ENCODE data around the gene FXR2. TPM values are rescaled to one million over a fixed set of nuclear protein-coding genes. Genes with fewer than 3 reads are reported as not detected.

Gene FXR2
- total and polyA plus RNA-seq, 9 of the 15 experiments (the other 6 are each of a cell fraction or from before 2014, with no cell fraction given) = 2.0 to 49.3 (median 24.5) TPM

- TF ChIP-seq RAD51 (IDR thresholded peaks at IDR 0.05; ENCODE audit: borderline replicate concordance, low read depth) = no peak
- TF ChIP-seq ZNF699 (CRISPR knock-in tag; IDR thresholded peaks at IDR 0.05; ENCODE audit: insufficient replicate concordance) = no peak
- no peak for TF ChIP-seq SOX6 (IDR thresholded peaks at IDR 0.05)
- no peak for TF ChIP-seq HDGF (IDR thresholded peaks at IDR 0.05)
- no peak for TF ChIP-seq ZNF280B (CRISPR knock-in tag; IDR thresholded peaks at IDR 0.05)
- 0 out of 2 replicates have a peak, but pooled peaks have one; percentile 22 for TF ChIP-seq FOSL1 (tag; conservative IDR thresholded peaks at IDR 0.05)
- peak; percentile 75; the same call in 1 of the 2 replicates for TF ChIP-seq GTF2E2 (tag; IDR thresholded peaks at IDR 0.05)
- peak; percentile 22; the same call in 1 of the 2 replicates for TF ChIP-seq ARID4B (CRISPR knock-in tag; IDR thresholded peaks at IDR 0.05)
- no peak for TF ChIP-seq DEAF1 (CRISPR knock-in tag; IDR thresholded peaks at IDR 0.05)
- peak; percentile 91 for TF ChIP-seq SP1 (CRISPR knock-in tag; IDR thresholded peaks at IDR 0.05)
- peak; percentile 92; the same call in 1 of the 2 replicates for TF ChIP-seq GTF2F1 (IDR thresholded peaks at IDR 0.05; ENCODE audit: low read depth, low read length)
- peak; percentile 97 for TF ChIP-seq FOS (IDR thresholded peaks at IDR 0.05; ENCODE audit: extremely low read depth, insufficient read length)
- TF ChIP-seq POLR2AphosphoS2 (IDR thresholded peaks at IDR 0.05; ENCODE audit: low read length) = peak; percentile 82
- peak in 1 of 2 experiments; percentile 59; a peak in 1 of 4 replicates for TF ChIP-seq CSDE1 (IDR thresholded peaks at IDR 0.05)
- TF ChIP-seq CLOCK (CRISPR knock-in tag; IDR thresholded peaks at IDR 0.05; ENCODE audit: borderline replicate concordance) = no peak
- TF ChIP-seq ZNF449 (CRISPR knock-in tag; IDR thresholded peaks at IDR 0.05) = no peak
Measured at GRCh38 chr17:7572588-7573323, 41.9 kb downstream of the FXR2 start (continued).

All from K562 (cell line).